Endodermal cell (in vitro differentiated cells): ENCODE measurements around the gene HAVCR2. TPM values are rescaled to one million over a fixed set of nuclear protein-coding genes. Genes with fewer than 3 reads are reported as not detected.

ENCODE experiments used
- DNase-seq: peaks from one replicate; pipeline ENCODE4 v3.0.0-alpha.2; 2017
- H3K27ac ChIP-seq: 2 replicates; pipeline ENCODE4 v1.5.1; 2013; ENCODE audit warnings: mild to moderate bottlenecking, low read depth, low read length, moderate library complexity
- H3K27me3 ChIP-seq: 2 replicates; pipeline ENCODE4 v1.6.1; 2013; ENCODE audit warnings: mild to moderate bottlenecking, low read length, moderate library complexity; ENCODE audit not compliant: insufficient read depth, control insufficient read depth, poor library complexity, severe bottlenecking
- H3K36me3 ChIP-seq: 2 replicates; pipeline ENCODE4 v1.7.0; 2013; ENCODE audit warnings: mild to moderate bottlenecking, low read length, moderate library complexity; ENCODE audit not compliant: control insufficient read depth, insufficient read depth
- H3K4me1 ChIP-seq: one replicate; pipeline ENCODE4 v1.7.0; 2013; ENCODE audit warnings: low read length; ENCODE audit not compliant: control insufficient read depth, insufficient read depth
- H3K4me3 ChIP-seq: 2 replicates; pipeline ENCODE4 v1.5.1; 2013; ENCODE audit warnings: mild to moderate bottlenecking, low read length, moderate library complexity
- H3K9ac ChIP-seq: 2 replicates; pipeline ENCODE4 v1.6.1; 2013; ENCODE audit warnings: mild to moderate bottlenecking, low read length, moderate library complexity; ENCODE audit not compliant: poor library complexity, severe bottlenecking; ENCODE audit errors: extremely low read depth
- H3K9me3 ChIP-seq: 2 replicates; pipeline ENCODE4 v1.6.1; 2013; ENCODE audit warnings: mild to moderate bottlenecking, low read length, moderate library complexity; ENCODE audit not compliant: control insufficient read depth
- H3K27ac Mint-ChIP-seq: 2 replicates; pipeline ENCODE4 v1.8.0; 2020; ENCODE audit warnings: mixed read lengths
- H3K27me3 Mint-ChIP-seq: 2 replicates; pipeline ENCODE4 v1.8.0; 2021; ENCODE audit warnings: mild to moderate bottlenecking, mixed read lengths; ENCODE audit not compliant: insufficient read depth
- H3K36me3 Mint-ChIP-seq: 2 replicates; pipeline ENCODE4 v1.8.0; 2020; ENCODE audit warnings: low read depth, mixed read lengths
- H3K4me1 Mint-ChIP-seq: 2 replicates; pipeline ENCODE4 v1.8.0; 2020; ENCODE audit warnings: mixed read lengths
- H3K4me3 Mint-ChIP-seq: 2 replicates; pipeline ENCODE4 v1.8.0; 2020; ENCODE audit warnings: mild to moderate bottlenecking, moderate library complexity, mixed read lengths
- H3K9me3 Mint-ChIP-seq: 2 replicates; pipeline ENCODE4 v1.8.0; 2020; ENCODE audit warnings: mild to moderate bottlenecking, mixed read lengths
- WGBS, 2 experiments: methylation state at CpG; one replicate each; pipeline versions ENCODE4 v1.1.5 to v1.1.7; 2013; ENCODE audit warnings: missing lambda C conversion rate in 2 of 2, mixed read lengths in 1 of 2; ENCODE audit not compliant: insufficient coverage in 1 of 2, insufficient read length in 1 of 2; 5-methylcytosine and 5-hydroxymethylcytosine counted together
- total RNA-seq, 2 donors: library from RNA; stranded (reverse); fragmentation: NEBNext Ultra II Directional in 1 of 2; extraction: Animal tissue kit (Norgen Biotek cat#: 25700) in 1 of 2; gene quantifications; 2 replicates in 1 of 2; 3 replicates in 1 of 2; pipeline ENCODE4 v1.2.1, GENCODE V29; 2021
- TF ChIP-seq, protein P1 (sequence below): fragments of 200-600 bp; sonication (generic); conservative IDR thresholded peaks from 2 replicates; pipeline ENCODE4 v1.5.0; 2021; ENCODE audit warnings: antibody characterized with exemption, mild to moderate bottlenecking

The HAVCR2 gene
- total RNA-seq, 2 donors from 2014 or later = 0.33 to 0.35 TPM

DNA sequence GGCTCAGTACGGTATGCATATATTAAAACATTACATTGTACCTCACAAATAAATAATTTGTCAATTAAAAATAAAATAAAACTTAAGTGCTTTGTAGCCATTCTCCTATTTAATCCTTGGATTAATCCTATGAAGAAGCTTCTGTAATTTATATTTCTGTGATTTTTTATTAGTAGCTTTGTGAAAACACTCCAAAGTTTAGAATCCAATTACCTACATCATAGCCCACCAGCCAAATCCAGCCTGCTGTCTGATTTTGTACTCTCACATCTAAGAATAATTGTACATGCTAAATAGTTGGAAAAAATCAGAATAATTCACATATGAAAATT lies 23.4 kb upstream of the HAVCR2 start:
- WGBS, 2 experiments = no CpG with 5 or more reads among the region's 1 CpG
- H3K9me3 Mint-ChIP-seq = no peaks in the 10 kb centered on the region
- Histone ChIP-seq H3K36me3 (peaks cover 14% of the 10 kb centered on the region), H3K27me3 (no peaks in the 10 kb centered on the region), H3K4me1 (no peaks in the 10 kb centered on the region), H3K27ac (no peak overlapping the region), H3K9ac (no peak overlapping the region), H3K4me3 (no peak overlapping the region), H3K9me3 (no peaks in the 10 kb centered on the region)
- DNase-seq = no peak
- peaks cover 3% of the 10 kb centered on the region for H3K36me3 Mint-ChIP-seq
- TF ChIP-seq, protein P1, sequence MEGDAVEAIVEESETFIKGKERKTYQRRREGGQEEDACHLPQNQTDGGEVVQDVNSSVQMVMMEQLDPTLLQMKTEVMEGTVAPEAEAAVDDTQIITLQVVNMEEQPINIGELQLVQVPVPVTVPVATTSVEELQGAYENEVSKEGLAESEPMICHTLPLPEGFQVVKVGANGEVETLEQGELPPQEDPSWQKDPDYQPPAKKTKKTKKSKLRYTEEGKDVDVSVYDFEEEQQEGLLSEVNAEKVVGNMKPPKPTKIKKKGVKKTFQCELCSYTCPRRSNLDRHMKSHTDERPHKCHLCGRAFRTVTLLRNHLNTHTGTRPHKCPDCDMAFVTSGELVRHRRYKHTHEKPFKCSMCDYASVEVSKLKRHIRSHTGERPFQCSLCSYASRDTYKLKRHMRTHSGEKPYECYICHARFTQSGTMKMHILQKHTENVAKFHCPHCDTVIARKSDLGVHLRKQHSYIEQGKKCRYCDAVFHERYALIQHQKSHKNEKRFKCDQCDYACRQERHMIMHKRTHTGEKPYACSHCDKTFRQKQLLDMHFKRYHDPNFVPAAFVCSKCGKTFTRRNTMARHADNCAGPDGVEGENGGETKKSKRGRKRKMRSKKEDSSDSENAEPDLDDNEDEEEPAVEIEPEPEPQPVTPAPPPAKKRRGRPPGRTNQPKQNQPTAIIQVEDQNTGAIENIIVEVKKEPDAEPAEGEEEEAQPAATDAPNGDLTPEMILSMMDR = no peak
- H3K4me1 Mint-ChIP-seq = peaks cover 10% of the 10 kb centered on the region
- H3K4me3 Mint-ChIP-seq = no peak overlapping the region
- no peak overlapping the region for H3K27ac Mint-ChIP-seq
- no peaks in the 10 kb centered on the region for H3K27me3 Mint-ChIP-seq

DNA sequence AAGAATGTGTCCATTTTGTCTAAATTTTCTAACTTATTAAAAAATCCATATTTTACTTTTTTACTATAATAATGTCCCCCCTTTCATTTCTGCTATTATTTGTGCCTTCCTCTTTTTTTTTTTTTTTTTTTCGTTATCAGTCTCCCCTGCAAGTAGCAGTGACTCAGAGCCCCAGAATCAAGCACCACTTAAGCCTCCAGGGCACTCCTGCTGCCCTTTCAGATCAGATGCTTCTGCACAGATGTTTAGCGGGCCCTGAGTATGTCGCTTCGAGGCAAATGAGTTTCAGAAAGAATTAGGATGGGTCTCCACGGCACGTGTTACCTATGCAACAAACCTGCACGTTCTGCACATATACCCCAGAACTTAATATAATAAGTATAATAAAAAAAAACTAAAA lies 22.1 kb upstream of the HAVCR2 start:
- Histone ChIP-seq H3K4me1 (no peaks in the 10 kb centered on the region), H3K27me3 (no peaks in the 10 kb centered on the region), H3K27ac (no peak overlapping the region), H3K36me3 (peaks cover 7% of the 10 kb centered on the region), H3K9me3 (no peaks in the 10 kb centered on the region), H3K9ac (no peak overlapping the region), H3K4me3 (no peak overlapping the region)
- Mint-ChIP-seq H3K4me1 (peaks cover 7% of the 10 kb centered on the region), H3K36me3 (peaks cover 2% of the 10 kb centered on the region), H3K4me3 (no peak overlapping the region), H3K27me3 (no peaks in the 10 kb centered on the region), H3K9me3 (no peaks in the 10 kb centered on the region), H3K27ac (no peak overlapping the region)
- WGBS, 2 experiments = 81% methylated on average over 5 of the region's 7 CpGs; no CpG with 5 or more reads in 1 of the 2 experiments
- no peak for DNase-seq
- TF ChIP-seq, protein P1 = no peak

DNA sequence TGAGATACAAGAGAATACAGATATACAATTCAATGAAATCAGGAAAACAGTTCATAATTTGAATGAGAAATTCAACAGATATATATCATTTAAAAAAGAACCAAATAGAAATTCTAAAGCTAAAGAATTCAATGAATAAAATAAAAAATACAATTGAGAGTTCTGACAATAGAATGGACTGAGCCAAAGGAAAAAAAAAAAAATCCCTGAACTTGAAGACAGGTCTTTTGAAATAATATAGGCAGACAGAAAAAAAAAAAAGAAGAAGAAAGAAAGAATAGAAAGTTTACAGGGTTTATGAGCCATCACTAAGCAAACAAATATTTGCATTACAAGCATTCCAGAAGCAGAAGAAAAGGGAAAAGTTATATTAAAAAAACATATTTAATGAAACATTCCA lies 12.9 kb upstream of the HAVCR2 start:
- Histone ChIP-seq H3K9ac (no peak overlapping the region), H3K27me3 (no peaks in the 10 kb centered on the region), H3K9me3 (no peaks in the 10 kb centered on the region), H3K36me3 (no peaks in the 10 kb centered on the region), H3K4me3 (no peak overlapping the region), H3K27ac (no peak overlapping the region), H3K4me1 (no peaks in the 10 kb centered on the region)
- Mint-ChIP-seq H3K27me3 (no peaks in the 10 kb centered on the region), H3K4me1 (peaks cover 6% of the 10 kb centered on the region), H3K27ac (no peak overlapping the region), H3K4me3 (no peak overlapping the region), H3K36me3 (no peaks in the 10 kb centered on the region), H3K9me3 (peaks cover 1% of the 10 kb centered on the region)
- TF ChIP-seq, protein P1 = no peak
- DNase-seq = no peak
